Measurements from ENCODE around the gene ARPC1B.
"Not testable (repeated sequence)": the region's sequence is repeated elsewhere in the genome, so short reads cannot be mapped to it uniquely, and the experiment has no call there.

The ARPC1B gene

GRCh38 chr7:99374111-99375064, at the start of gene ARPC1B:
Gene ARPC1B (plus strand): TSS chr7:99374730. CDS start chr7:99385715, 10,985 bp downstream.
- TF ChIP-seq, protein P1, sequence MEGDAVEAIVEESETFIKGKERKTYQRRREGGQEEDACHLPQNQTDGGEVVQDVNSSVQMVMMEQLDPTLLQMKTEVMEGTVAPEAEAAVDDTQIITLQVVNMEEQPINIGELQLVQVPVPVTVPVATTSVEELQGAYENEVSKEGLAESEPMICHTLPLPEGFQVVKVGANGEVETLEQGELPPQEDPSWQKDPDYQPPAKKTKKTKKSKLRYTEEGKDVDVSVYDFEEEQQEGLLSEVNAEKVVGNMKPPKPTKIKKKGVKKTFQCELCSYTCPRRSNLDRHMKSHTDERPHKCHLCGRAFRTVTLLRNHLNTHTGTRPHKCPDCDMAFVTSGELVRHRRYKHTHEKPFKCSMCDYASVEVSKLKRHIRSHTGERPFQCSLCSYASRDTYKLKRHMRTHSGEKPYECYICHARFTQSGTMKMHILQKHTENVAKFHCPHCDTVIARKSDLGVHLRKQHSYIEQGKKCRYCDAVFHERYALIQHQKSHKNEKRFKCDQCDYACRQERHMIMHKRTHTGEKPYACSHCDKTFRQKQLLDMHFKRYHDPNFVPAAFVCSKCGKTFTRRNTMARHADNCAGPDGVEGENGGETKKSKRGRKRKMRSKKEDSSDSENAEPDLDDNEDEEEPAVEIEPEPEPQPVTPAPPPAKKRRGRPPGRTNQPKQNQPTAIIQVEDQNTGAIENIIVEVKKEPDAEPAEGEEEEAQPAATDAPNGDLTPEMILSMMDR (IDR thresholded peaks at IDR 0.05; ENCODE audit: poor library complexity, severe bottlenecking) = no peak
- Histone ChIP-seq H3K4me3 (ENCODE audit: severe bottlenecking) (peak within 1 kb of the TSS; percentile 60), H3K4me1 (ENCODE audit: insufficient read depth, poor library complexity, severe bottlenecking) (peaks cover 18% of the 10 kb centered on the region), H3K9me3 (ENCODE audit: severe bottlenecking) (no peaks in the 10 kb centered on the region), H3K27ac (ENCODE audit: poor library complexity, severe bottlenecking) (peak within 1 kb of the TSS; percentile 87), H3K27me3 (ENCODE audit: insufficient read depth, poor library complexity, severe bottlenecking) (no peaks in the 10 kb centered on the region), H3K36me3 (ENCODE audit: low read depth) (peaks cover 24% of the 10 kb centered on the region)
- ATAC-seq (ENCODE audit: low read depth) (peak; percentile 62), DNase-seq (ENCODE audit: low spot score) (no peak)

GRCh38 chr7:99325001-99325493, 49.5 kb upstream of the ARPC1B start:
- Histone ChIP-seq H3K4me1 (ENCODE audit: insufficient read depth, poor library complexity, severe bottlenecking) (peaks cover 18% of the 10 kb centered on the region), H3K27me3 (ENCODE audit: insufficient read depth, poor library complexity, severe bottlenecking) (no peaks in the 10 kb centered on the region), H3K36me3 (ENCODE audit: low read depth) (peaks cover 19% of the 10 kb centered on the region), H3K9me3 (ENCODE audit: severe bottlenecking) (no peaks in the 10 kb centered on the region), H3K4me3 (ENCODE audit: severe bottlenecking) (peak overlapping the region; percentile 89), H3K27ac (ENCODE audit: poor library complexity, severe bottlenecking) (peak overlapping the region; percentile 57)
- no peak for DNase-seq (ENCODE audit: low spot score)
- no peak for ATAC-seq (ENCODE audit: low read depth)
- TF ChIP-seq, protein P1 (IDR thresholded peaks at IDR 0.05; ENCODE audit: poor library complexity, severe bottlenecking) = no peak

DNA sequence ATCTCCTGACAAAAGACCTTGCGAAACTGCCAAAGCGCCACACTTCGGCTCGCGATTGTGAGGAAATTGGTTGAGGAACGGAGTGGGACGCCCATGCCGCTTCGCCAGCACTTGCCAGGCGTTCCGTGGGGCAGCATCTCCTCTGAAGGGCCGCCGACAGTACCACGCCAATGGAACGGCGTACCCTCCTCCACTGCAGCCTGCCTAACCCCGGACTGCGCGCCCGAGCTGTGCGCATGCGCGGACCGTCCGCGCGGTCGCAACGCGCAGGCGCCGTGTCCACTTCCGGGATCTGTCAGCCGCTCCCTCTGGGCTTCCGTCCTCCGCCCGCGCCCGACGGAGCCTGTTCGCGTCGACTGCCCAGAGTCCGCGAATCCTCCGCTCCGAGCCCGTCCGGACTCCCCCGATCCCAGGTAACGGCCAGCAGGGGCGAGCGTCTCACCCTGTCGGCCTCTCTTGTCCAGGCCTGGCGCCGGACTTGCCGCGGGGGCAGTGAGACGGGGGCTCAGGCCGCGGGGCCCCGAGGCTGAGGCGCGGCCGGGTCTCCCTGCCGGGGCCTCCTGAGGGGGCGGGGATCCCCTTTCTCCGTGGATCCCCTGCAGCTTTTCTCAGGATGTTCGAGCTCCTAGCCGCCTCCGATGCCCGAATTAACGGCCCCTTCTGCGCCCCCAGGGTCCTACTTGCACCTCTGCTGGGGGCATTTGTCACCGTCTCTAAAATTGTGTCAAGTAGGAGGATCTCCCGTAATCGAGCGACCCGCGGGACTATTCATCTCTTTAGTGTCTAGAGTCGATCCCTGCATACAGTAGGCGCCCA, 48.7 kb upstream of the ARPC1B start, which contains the start of gene ARPC1A:
Gene ARPC1A, plus strand, starts transcription at position 307 of the 816 bp plus-strand sequence. CDS start 7,456 bp downstream, outside the sequence.
- peak within 1 kb of the TSS; percentile 89 for H3K4me3 ChIP-seq (ENCODE audit: severe bottlenecking)
- no peaks in the 10 kb centered on the region for H3K9me3 ChIP-seq (ENCODE audit: severe bottlenecking)
- ATAC-seq (ENCODE audit: low read depth) (peak; percentile 86), DNase-seq (ENCODE audit: low spot score) (peak; percentile 88)
- H3K4me1 ChIP-seq (ENCODE audit: insufficient read depth, poor library complexity, severe bottlenecking) = peaks cover 24% of the 10 kb centered on the region
- H3K36me3 ChIP-seq (ENCODE audit: low read depth) = peaks cover 22% of the 10 kb centered on the region
- H3K27me3 ChIP-seq (ENCODE audit: insufficient read depth, poor library complexity, severe bottlenecking) = no peaks in the 10 kb centered on the region
- H3K27ac ChIP-seq (ENCODE audit: poor library complexity, severe bottlenecking) = peak within 1 kb of the TSS; percentile 57
- TF ChIP-seq, protein P1 (IDR thresholded peaks at IDR 0.05; ENCODE audit: poor library complexity, severe bottlenecking) = no peak

GRCh38 chr7:99326408-99326782, 48.1 kb upstream of the ARPC1B start:
- Histone ChIP-seq H3K27me3 (ENCODE audit: insufficient read depth, poor library complexity, severe bottlenecking) (no peaks in the 10 kb centered on the region), H3K4me1 (ENCODE audit: insufficient read depth, poor library complexity, severe bottlenecking) (peaks cover 30% of the 10 kb centered on the region), H3K36me3 (ENCODE audit: low read depth) (peaks cover 22% of the 10 kb centered on the region), H3K27ac (ENCODE audit: poor library complexity, severe bottlenecking) (peak overlapping the region; percentile 57), H3K9me3 (ENCODE audit: severe bottlenecking) (no peaks in the 10 kb centered on the region), H3K4me3 (ENCODE audit: severe bottlenecking) (peak overlapping the region; percentile 89)
- no peak for ATAC-seq (ENCODE audit: low read depth)
- no peak for DNase-seq (ENCODE audit: low spot score)
- TF ChIP-seq, protein P1 (IDR thresholded peaks at IDR 0.05; ENCODE audit: poor library complexity, severe bottlenecking) = no peak

- Histone ChIP-seq H3K36me3 (ENCODE audit: low read depth) (peaks cover 62% of the 10 kb centered on the region), H3K4me1 (ENCODE audit: insufficient read depth, poor library complexity, severe bottlenecking) (peaks cover 35% of the 10 kb centered on the region), H3K27ac (ENCODE audit: poor library complexity, severe bottlenecking) (peak overlapping the region; percentile 93)
- not testable (repeated sequence) for DNase-seq (ENCODE audit: low spot score); H3K9me3 ChIP-seq (ENCODE audit: severe bottlenecking); H3K27me3 ChIP-seq (ENCODE audit: insufficient read depth, poor library complexity, severe bottlenecking); H3K4me3 ChIP-seq (ENCODE audit: severe bottlenecking)
- ATAC-seq (ENCODE audit: low read depth) = peak; percentile 76
These were observed 44.1 kb upstream of the ARPC1B start for GRCh38 chr7:99330314-99330961.

Measured in RWPE2 (cell line).